ENCODE data around the gene YAP1.

GRCh38 chr11:102138670-102139069 lies 28.4 kb downstream of the YAP1 start:
- TF ChIP-seq CTCF (IDR thresholded peaks at IDR 0.05) (no peak), POLR2A (IDR thresholded peaks at IDR 0.05) (no peak)

Data from esophagus squamous epithelium (tissue), 4 donors.